Epithelial cell of esophagus (primary cell): ENCODE results near the gene LRFN2.

Experiments used
- DNase-seq: peaks from one replicate; pipeline ENCODE4 v3.0.0; 2010; ENCODE audit warnings: low read depth
- H3K4me3 ChIP-seq: 2 replicates; pipeline ENCODE4 v1.5.1; 2011; ENCODE audit warnings: mild to moderate bottlenecking, low read length, control low read depth
- TF ChIP-seq, protein P1 (sequence below): IDR thresholded peaks from 2 replicates; pipeline ENCODE4 v1.5.1; 2011; ENCODE audit warnings: low read depth, mild to moderate bottlenecking, low read length, control low read depth, inconsistent platforms; ENCODE audit not compliant: insufficient read depth; ENCODE audit errors: missing control alignments

LRFN2 gene

DNA sequence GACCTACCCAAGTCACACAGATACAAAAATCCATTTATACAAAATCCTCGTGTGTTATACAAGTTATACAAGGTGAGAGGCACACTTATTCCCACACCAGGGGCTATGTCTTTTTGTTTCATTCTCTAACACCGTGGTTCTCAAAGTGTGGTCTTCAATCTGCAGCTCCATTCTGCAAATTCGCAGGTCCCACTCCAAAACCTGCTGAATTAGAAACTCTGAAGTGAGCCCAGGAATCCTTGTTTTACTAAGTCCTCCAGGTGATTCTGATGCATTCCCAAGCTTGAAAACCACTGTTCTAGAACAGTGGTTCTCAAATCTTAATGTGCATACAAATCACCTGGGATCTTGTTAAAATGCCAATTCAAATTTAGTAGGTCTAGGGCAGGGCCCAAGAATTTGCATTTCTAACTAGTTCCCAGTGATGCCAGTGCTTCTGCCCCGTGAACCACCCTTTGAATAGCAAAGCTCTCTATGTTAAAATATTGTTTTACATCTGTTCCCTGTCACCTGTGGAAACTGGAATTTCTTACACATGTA is 35.1 kb downstream of the LRFN2 start:
- DNase-seq = no peak
- TF ChIP-seq, protein P1, sequence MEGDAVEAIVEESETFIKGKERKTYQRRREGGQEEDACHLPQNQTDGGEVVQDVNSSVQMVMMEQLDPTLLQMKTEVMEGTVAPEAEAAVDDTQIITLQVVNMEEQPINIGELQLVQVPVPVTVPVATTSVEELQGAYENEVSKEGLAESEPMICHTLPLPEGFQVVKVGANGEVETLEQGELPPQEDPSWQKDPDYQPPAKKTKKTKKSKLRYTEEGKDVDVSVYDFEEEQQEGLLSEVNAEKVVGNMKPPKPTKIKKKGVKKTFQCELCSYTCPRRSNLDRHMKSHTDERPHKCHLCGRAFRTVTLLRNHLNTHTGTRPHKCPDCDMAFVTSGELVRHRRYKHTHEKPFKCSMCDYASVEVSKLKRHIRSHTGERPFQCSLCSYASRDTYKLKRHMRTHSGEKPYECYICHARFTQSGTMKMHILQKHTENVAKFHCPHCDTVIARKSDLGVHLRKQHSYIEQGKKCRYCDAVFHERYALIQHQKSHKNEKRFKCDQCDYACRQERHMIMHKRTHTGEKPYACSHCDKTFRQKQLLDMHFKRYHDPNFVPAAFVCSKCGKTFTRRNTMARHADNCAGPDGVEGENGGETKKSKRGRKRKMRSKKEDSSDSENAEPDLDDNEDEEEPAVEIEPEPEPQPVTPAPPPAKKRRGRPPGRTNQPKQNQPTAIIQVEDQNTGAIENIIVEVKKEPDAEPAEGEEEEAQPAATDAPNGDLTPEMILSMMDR = no peak
- no peak overlapping the region for H3K4me3 ChIP-seq

- H3K4me3 ChIP-seq = no peak overlapping the region
- peak; percentile 55 for DNase-seq
- TF ChIP-seq, protein P1 = peak; percentile 53
These were observed 36.7 kb downstream of the LRFN2 start for GRCh38 chr6:40550202-40551101.

GRCh38 chr6:40545954-40546353 is 41.2 kb downstream of the LRFN2 start:
- no peak overlapping the region for H3K4me3 ChIP-seq
- no peak for DNase-seq
- TF ChIP-seq, protein P1 = no peak

DNA sequence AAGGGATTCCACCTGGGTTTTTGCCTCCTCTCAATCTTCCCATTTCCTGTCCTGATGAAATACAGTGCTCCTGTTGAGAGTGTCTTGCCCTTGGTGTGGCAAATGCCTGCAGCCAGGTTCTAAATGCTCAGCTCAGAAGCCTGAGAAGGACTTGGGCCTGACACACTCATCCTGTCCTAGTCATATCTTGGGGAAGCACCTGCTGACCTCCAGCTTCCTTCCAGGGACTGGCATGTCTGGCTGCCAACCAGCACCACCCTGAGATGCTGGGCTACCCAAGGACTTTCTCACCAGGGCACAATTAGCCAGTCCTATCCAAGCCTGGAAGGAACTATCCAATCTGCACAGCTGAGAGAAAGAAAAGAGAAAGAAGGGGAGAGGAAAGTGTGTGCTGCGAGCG is 43.4 kb downstream of the LRFN2 start:
- peak; percentile 4 for DNase-seq
- TF ChIP-seq, protein P1 = no peak
- H3K4me3 ChIP-seq = no peak overlapping the region

- peak; percentile 62 for DNase-seq
- TF ChIP-seq, protein P1 = no peak
- H3K4me3 ChIP-seq = no peak overlapping the region
These were observed 44.0 kb downstream of the LRFN2 start for GRCh38 chr6:40543146-40543545.

- TF ChIP-seq, protein P1 = no peak
- H3K4me3 ChIP-seq = no peak overlapping the region
- DNase-seq = no peak
These were observed 44.9 kb downstream of the LRFN2 start for GRCh38 chr6:40542175-40542764.
